ENCODE results near the gene TCAP.
"Not testable (repeated sequence)": the region's sequence is repeated elsewhere in the genome, so short reads cannot be mapped to it uniquely, and the experiment has no call there.

The TCAP gene

DNA sequence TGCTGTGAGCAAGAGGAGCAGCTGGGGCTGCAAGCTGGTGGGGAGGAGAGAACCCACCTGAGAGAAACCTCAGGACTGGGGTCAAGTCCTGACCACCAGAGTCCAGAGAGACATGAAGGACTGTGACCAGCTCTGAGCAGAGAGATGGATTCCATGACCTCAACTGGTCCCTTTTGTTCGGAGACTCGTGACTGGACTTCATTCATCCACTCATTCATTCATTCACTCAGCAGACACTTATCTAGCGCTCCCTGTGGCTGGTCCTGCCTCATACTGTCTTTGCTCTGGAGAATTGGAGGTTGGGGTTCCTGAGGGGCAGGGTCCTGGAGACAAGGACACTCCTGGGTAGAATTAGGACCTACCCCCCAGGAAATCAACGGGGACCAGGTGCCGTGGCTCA lies 38.8 kb downstream of the TCAP start:
- no peak for DNase-seq (ENCODE audit: low read depth, low spot score)

DNA sequence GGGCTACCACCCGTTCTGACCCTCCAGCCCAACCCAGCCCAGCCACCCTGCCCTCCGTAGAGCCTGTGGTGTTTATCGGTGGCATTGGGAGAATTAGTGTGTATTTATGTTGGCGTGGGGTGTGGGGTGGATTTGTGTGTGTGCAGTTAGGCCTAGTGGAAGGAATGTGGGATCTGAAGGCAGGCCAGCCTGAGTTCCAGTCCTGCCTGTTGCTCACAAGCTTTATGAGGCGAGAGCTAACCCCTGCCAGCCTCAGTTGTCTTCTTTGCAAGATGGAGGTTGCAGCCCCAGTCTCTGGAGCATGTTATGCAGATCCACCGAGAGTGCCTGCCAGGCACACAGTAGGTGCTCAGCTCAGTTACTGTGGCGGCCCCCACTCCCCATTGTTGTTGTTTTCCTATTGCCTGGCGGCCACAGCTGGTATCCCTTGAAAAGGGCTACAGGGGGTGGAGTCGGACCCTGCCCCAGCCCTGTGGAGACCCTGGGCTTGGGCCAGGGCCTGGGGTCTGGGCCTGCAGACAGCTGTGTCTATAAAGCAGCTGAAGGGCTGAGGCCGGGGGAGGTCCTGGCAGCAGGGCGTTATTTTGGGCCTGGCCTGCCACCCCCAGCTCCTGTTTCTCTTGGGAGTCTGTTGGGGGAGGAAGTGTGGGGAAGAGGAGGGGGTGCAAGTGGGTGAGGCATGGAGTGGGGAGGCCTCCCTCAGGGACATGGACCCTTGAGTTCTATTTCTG lies 39.8 kb downstream of the TCAP start:
- DNase-seq (ENCODE audit: low read depth, low spot score): no peak

DNA sequence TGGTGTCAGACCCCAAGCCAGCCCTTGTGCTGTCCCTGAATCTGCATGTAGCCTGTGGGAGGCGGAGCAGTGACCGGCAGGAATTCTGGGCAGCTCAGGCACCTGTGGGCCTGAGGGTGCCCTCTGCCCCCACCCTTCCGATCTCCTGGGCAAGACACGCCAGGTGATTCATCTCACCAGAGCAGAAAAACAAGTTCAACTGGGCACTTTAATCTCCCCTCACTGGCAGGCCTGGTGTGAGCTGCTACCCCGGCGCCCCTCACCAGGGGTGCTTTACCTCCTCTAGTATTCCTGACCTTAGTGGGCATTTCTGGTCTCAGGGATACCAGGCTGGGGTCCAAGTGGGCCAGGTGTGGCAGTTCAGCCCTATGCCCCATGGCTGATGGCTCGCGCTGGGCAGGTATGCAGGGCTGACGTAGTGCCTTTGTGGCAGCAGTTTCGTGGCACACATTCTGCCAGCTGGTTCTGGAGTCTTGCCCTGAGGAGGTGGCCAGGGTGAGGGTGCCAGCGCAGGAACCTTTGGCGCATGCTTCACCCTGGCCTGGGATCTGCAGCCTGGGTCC lies 40.7 kb downstream of the TCAP start:
- DNase-seq (ENCODE audit: low read depth, low spot score): no peak

DNA sequence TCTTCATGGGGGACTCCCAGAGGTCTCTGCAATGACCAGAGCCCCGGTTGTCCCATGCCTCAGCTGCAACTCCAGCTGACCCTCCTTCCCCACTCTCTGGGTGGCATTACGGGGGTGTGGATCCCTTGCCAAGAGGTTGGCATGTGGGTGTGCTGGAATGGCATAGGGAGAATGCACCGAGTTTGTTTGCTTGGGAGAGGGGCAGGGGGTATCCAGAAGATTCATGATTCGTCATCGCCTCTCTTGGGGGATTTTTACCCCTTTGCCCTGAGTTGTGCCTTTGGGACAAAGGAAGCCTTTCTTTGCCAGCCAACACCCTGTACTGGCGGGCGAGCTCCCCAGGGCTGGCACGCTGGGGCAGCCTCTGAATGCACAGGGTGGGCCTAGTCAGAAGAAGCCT lies 41.2 kb downstream of the TCAP start:
- DNase-seq (ENCODE audit: low read depth, low spot score): no peak

DNA sequence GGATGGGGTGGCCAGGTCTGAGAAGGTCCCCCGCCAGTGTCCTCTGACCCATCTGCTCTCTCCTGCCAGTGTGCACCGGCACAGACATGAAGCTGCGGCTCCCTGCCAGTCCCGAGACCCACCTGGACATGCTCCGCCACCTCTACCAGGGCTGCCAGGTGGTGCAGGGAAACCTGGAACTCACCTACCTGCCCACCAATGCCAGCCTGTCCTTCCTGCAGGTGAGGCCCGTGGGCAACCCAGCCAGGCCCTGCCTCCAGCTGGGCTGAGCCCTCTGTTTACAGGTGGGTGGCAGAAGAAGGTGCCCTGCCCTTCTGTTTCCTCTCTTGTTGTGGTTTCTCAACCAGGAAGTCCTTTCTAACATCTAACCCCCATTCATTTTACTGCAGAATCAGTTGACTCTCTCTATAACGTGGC lies 41.8 kb downstream of the TCAP start:
- no peak for DNase-seq (ENCODE audit: low read depth, low spot score)

DNA sequence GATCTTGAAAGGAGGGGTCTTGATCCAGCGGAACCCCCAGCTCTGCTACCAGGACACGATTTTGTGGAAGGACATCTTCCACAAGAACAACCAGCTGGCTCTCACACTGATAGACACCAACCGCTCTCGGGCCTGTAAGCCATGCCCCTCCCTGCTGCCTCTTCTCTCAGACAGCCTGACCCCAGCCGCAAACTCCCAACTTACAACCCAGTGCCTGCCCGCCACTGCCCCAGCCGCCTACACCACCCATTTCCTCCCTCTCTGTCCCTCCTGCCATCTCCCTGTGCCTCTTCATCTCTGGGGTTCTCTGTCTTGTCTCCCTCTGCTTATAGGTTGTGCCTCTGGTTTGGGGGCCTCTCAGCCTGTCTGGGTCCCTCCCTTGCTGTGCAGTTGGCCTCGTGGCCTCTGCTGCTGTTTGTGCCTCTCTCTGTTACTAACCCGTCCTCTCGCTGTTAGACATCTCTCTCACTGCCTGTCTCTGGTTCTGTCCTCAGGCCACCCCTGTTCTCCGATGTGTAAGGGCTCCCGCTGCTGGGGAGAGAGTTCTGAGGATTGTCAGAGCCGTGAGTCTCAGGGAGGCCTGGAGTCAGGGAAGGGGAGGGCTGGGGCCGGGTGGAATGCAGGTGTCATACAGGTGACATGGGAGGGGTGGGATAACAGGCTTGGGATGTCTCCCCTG lies 44.3 kb downstream of the TCAP start:
- DNase-seq (ENCODE audit: low read depth, low spot score): no peak

DNA sequence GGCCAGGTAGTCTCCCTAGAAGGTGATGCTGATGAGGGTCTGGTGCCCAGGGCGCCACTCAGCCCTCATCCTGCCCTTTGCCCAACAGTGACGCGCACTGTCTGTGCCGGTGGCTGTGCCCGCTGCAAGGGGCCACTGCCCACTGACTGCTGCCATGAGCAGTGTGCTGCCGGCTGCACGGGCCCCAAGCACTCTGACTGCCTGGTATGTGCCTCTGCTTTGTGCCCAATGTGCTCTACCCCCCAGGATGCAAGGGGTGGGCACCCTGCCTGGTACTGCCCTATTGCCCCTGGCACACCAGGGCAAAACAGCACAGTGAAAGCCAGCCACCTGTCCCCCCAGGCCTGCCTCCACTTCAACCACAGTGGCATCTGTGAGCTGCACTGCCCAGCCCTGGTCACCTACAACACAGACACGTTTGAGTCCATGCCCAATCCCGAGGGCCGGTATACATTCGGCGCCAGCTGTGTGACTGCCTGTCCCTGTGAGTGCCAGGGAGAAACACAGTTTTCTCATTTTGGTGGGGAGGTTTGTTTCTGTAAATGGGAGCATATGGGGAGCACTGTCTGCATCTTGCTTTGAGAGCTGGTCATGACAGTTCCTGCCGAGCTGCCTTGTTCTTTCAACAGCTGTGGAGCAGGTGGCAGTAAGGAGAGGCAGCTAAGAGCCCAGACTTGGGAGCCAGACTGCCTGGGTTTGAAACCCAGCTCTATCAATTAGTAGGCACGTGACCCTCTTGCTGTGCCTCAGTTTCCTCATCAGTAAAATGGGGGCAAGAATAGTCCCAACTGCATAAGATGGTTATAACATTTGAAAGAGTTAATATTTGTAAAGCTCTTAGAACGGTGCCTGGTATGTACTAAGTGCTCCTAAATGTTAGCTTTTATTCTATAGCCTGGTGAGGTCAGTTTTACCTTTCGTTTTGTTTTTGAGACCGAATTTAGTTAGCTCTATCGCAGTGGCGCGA lies 45.1 kb downstream of the TCAP start:
- DNase-seq (ENCODE audit: low read depth, low spot score): no peak

DNA sequence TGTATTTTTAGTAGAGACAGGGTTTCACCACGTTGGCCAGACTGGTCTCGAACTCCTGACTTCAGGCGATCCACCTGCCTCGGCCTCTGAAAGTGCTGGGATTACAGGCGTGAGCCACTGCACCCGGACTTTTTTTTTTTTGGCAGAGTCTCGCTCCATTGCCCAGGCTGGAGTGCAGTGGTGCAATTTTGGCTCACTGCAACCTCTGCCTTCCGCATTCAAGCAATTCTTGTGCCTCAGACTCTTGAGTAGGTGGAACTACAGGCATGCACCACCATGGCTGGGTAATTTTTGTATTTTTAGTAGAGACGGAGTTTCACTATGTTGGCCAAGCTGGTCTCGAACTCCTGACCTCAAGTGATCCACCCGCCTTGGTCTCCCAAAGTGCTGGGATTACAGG lies 45.9 kb downstream of the TCAP start:
- not testable (repeated sequence) for DNase-seq (ENCODE audit: low read depth, low spot score)

DNA sequence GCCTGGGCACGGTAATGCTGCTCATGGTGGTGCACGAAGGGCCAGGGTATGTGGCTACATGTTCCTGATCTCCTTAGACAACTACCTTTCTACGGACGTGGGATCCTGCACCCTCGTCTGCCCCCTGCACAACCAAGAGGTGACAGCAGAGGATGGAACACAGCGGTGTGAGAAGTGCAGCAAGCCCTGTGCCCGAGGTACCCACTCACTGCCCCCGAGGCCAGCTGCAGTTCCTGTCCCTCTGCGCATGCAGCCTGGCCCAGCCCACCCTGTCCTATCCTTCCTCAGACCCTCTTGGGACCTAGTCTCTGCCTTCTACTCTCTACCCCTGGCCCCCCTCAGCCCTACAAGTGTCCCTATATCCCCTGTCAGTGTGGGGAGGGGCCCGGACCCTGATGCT lies 46.7 kb downstream of the TCAP start:
- no peak for DNase-seq (ENCODE audit: low read depth, low spot score)

DNA sequence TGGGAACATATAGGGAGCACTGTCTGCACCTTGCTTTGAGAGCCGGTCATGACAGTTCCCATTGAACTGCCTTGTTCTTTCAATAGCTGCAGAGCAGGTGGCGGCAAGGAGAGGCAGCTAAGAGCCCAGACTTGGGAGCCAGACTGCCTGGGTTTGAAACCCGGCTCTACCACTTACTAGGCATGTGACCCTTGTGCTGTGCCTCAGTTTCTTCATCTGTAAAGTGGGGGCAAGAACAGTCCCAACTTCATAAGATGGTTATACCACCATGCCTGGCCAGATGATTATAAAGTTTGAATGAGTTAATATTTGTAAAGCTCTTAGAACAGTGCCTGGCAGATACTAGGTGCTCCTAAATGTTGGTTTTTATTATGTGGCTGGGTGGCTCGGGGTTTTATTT lies 49.1 kb downstream of the TCAP start:
- DNase-seq (ENCODE audit: low read depth, low spot score): no peak

DNA sequence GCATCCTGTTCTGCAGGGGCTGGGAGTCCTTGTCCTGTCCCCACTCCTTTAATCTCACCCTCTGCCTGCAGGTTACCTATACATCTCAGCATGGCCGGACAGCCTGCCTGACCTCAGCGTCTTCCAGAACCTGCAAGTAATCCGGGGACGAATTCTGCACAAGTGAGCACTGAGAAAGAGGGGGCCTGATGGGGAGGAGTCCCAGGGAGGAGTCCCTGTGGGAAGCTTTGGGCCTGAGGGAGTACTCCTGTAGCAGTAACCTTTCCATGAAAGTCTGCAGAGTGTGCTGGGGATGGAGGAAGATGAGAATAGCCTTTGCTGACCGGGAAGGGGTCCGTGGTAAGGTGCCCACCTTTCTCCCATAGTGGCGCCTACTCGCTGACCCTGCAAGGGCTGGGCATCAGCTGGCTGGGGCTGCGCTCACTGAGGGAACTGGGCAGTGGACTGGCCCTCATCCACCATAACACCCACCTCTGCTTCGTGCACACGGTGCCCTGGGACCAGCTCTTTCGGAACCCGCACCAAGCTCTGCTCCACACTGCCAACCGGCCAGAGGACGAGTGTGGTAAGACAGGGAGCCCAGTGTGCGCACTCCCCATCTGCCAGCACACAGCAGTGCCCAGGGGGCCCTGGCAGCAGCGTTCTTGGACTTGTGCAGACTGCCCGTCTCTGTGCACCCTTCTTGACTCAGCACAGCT lies 50.4 kb downstream of the TCAP start:
- no peak for DNase-seq (ENCODE audit: low read depth, low spot score)

Data from smooth muscle cell of the brain vasculature (primary cell).